Body of pancreas (tissue), 4 donors: Measurements from ENCODE around the gene ZNF747. TPM values are rescaled to one million over a fixed set of nuclear protein-coding genes. Genes with fewer than 3 reads are reported as not detected.

Source experiments
- ATAC-seq: fragments of 150-250 bp; one replicate; pipeline ENCODE4 v1.9.1; 2016
- DNase-seq, 4 donors: peaks; one replicate each; pipeline ENCODE4 v3.0.0-alpha.2; 2019
- H3K27ac ChIP-seq, 4 donors: fragments of 200-600 bp; sonication (generic); 1 replicate in 3 of 4; 2 replicates in 1 of 4; pipeline versions ENCODE4 v1.5.1 to v1.6.1; 2016 to 2019; ENCODE audit warnings: mild to moderate bottlenecking in 1 of 4, mixed read lengths in 1 of 4, moderate library complexity in 1 of 4
- H3K27me3 ChIP-seq, 2 donors: fragments of 200-600 bp; sonication (generic); one replicate each; pipeline ENCODE4 v1.6.0; 2016; ENCODE audit warnings: mild to moderate bottlenecking in 1 of 2
- H3K36me3 ChIP-seq, 2 donors: fragments of 200-600 bp; sonication (generic); replicated peaks in 1 of 2; 2 replicates each; pipeline ENCODE4 v1.5.1; 2016; ENCODE audit warnings: low read depth in 2 of 2; ENCODE audit not compliant: insufficient read depth in 1 of 2
- H3K4me1 ChIP-seq: fragments of 200-600 bp; sonication (generic); one replicate; pipeline ENCODE4 v1.6.0; 2016
- H3K4me3 ChIP-seq, 2 donors: fragments of 200-600 bp; sonication (generic); 1 replicate in 1 of 2; 2 replicates in 1 of 2; pipeline ENCODE4 v1.5.1; 2016 to 2019
- H3K9me3 ChIP-seq, 3 donors: fragments of 200-600 bp; sonication (generic); 1 replicate in 2 of 3; 2 replicates in 1 of 3; pipeline ENCODE4 v1.5.1; 2016
- POLR2A ChIP-seq, 3 donors: fragments of 450-650 bp; IDR thresholded peaks; one replicate each; pipeline ENCODE4 v1.6.1; 2016; ENCODE audit warnings: antibody characterized with exemption in 3 of 3, mild to moderate bottlenecking in 2 of 3
- WGBS, 2 donors: methylation state at CpG; one replicate each; pipeline ENCODE4 v1.1.5; 2017; 5-methylcytosine and 5-hydroxymethylcytosine counted together
- intact Hi-C: fragments of 100-400 bp; cut with DNase I; formaldehyde crosslinking; loops from one replicate; pipeline ENCODE4 v1.15.1; 2023
- total RNA-seq, 2 donors: library from RNA; depleted of rRNA; stranded (reverse); fragments of >200 nt; gene quantifications; one replicate each; pipeline ENCODE4 v1.1.0, GENCODE V29; 2016
- TF ChIP-seq, protein P1 (sequence below), 7 experiments: fragments of 450-650 bp in 4 of 7; fragments of 200-600 bp in 3 of 7; sonication (generic) in 3 of 7; IDR thresholded peaks; one replicate each; pipeline ENCODE4 v1.5.1; 2016 to 2019; ENCODE audit warnings: antibody characterized with exemption in 7 of 7

Gene ZNF747
- total RNA-seq, 2 donors from 2014 or later, result 10.2 to 11.4 TPM

DNA sequence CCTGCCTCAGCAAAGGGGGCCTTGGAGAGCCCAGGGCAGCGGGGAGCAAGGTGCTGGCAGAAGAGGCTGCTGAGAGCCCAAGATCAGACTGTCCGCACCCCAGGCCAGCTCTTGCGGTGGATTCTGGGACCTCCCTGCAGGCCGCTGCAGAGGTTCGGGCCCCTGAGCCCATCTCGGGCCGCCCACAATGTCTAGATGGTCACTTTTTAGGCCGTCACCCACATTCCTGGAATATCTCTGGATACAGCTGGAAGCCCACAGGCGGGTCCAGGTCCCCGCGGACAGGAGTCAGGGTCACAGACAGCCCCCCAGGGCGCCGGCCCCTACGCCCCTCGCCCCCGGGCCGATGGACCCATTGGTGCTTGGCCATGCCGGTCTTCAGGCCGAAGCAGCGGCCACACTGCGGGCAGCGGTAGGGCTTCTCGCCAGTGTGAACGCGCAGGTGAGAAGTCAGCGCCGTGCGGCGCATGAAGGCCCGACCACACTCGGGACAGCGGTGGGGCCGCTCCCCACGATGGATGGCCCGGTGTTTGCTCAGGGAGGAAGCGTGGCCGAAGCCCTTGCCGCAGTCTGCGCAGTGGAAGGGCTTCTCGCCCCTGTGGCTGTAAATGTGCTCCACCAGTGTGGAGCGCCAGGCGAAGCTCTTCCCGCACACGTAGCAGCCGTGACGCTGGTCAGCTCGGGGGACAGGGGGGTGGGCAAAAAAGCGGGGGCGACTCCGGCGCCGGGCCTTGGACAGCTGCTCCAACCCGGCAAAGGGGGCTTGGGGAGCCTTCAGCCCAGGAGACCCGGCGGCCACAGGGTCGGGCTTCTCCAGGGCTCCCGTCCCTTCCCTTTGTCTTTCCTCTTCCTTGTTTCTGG lies 2.1 kb downstream of the ZNF747 start:
- TF ChIP-seq, protein P1, sequence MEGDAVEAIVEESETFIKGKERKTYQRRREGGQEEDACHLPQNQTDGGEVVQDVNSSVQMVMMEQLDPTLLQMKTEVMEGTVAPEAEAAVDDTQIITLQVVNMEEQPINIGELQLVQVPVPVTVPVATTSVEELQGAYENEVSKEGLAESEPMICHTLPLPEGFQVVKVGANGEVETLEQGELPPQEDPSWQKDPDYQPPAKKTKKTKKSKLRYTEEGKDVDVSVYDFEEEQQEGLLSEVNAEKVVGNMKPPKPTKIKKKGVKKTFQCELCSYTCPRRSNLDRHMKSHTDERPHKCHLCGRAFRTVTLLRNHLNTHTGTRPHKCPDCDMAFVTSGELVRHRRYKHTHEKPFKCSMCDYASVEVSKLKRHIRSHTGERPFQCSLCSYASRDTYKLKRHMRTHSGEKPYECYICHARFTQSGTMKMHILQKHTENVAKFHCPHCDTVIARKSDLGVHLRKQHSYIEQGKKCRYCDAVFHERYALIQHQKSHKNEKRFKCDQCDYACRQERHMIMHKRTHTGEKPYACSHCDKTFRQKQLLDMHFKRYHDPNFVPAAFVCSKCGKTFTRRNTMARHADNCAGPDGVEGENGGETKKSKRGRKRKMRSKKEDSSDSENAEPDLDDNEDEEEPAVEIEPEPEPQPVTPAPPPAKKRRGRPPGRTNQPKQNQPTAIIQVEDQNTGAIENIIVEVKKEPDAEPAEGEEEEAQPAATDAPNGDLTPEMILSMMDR (IDR thresholded peaks at IDR 0.05), result no peak
- TF ChIP-seq POLR2A (IDR thresholded peaks at IDR 0.05), result no peak
- Histone ChIP-seq H3K27me3 (no peaks in the 10 kb centered on the region), H3K4me1 (peaks cover 45% of the 10 kb centered on the region), H3K27ac (peak overlapping the region in 1 of 4 donors; percentile 97), H3K4me3 (no peak overlapping the region), H3K9me3 (no peaks in the 10 kb centered on the region), H3K36me3 (peaks cover 0 to 2% of the 10 kb centered on the region in 2 donors)
- ATAC-seq (no peak), DNase-seq (no peak)
- intact Hi-C loops, result no loop called here
- 93 to 100% methylated on average over 2 to 38 of the region's 57 CpGs for WGBS, 2 donors

DNA sequence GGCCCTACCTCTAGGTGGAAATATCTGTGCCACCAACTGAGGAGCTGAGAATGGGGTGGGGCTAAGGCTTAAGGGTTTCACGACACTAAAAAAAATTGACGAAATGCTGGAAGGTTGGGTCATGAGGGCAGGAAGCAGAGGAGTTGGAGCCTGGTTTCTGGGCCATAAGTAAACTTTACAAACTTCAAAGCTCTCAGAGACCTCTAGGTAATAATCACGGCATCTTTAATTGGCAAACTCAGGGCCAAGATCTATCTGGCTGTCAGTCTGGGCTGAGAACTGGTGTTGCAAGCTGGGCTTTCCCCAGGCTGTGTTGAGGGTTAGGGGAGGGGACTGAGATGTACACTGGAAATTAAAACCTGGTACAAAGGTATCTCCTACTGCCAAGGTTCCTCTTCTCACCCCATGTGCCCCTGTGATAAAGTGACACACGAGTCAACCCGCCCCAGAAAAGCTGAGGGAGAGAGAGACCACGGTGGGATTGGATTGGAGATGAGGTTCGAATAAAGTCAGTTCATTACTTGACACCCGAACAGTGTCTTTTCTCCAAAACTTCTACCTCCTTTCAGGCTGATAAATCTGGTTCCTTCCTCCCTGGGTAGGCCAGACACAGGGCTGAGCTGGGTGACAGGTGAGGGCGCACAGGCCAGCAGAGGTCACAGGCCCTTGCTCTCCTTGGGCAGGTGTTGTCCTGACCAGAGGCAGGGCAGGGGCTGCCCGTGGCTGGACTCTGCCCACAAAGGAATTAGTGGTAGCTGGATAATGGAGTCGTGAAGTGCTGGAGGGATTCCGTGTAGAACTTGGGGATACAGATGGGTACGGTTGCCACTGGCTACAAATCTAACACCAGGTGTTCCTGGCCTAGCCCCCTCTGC lies 4.3 kb downstream of the ZNF747 start:
- TF ChIP-seq, protein P1 (IDR thresholded peaks at IDR 0.05), result no peak
- TF ChIP-seq POLR2A (IDR thresholded peaks at IDR 0.05), result no peak
- H3K27me3 ChIP-seq, result no peaks in the 10 kb centered on the region
- 80% methylated on average over 12 to 13 of the region's 13 CpGs for WGBS, 2 donors
- DNase-seq, result no peak
- H3K4me3 ChIP-seq, result no peak overlapping the region
- H3K4me1 ChIP-seq, result peaks cover 38% of the 10 kb centered on the region
- H3K36me3 ChIP-seq, result peaks cover 0 to 2% of the 10 kb centered on the region in 2 donors
- intact Hi-C loops, result no loop called here
- H3K9me3 ChIP-seq, result no peaks in the 10 kb centered on the region
- H3K27ac ChIP-seq, result no peak overlapping the region
- no peak for ATAC-seq

DNA sequence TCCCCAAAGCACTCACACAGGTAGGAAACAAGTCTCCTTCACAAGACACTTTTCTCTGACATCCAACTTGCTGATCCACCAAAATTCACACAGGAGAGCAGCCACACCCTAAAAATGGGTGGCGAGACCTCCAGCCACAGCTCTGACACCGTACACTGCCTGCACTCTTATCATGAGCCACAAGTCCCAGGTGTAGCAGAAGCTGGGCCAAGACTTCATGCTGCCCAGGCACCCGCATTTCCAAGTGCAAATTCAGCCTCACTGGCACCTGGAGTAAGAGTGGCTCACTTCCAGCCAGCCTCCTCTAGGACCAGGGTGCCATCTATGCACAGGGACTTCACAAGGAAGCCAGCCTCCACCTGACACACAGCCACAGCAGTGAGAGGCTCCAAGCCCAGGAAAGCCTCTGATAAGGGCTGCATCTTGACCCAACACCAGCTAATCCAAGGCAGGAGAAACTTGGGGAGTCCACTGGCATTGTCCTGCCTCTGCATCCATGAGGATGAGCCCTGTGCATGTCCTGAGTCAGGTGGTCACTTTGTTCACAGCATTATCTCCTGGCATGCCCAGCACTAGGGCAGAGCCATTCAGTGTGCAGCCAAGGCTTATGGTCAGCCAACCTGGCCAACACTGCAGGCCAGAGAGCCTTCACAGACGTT lies 5.7 kb downstream of the ZNF747 start:
- no peaks in the 10 kb centered on the region for H3K9me3 ChIP-seq
- peaks cover 45% of the 10 kb centered on the region for H3K4me1 ChIP-seq
- WGBS, 2 donors, result 44 to 45% methylated on average over 4 of the region's 4 CpGs
- peak overlapping the region in 2 of 4 donors; percentile 100 for H3K27ac ChIP-seq
- H3K36me3 ChIP-seq, result peaks cover 0 to 2% of the 10 kb centered on the region in 2 donors
- TF ChIP-seq POLR2A (IDR thresholded peaks at IDR 0.05), result no peak
- TF ChIP-seq, protein P1 (IDR thresholded peaks at IDR 0.05), result no peak
- no peak overlapping the region for H3K4me3 ChIP-seq
- ATAC-seq, result no peak
- no peaks in the 10 kb centered on the region for H3K27me3 ChIP-seq
- intact Hi-C loops, result no loop called here
- DNase-seq, result no peak

DNA sequence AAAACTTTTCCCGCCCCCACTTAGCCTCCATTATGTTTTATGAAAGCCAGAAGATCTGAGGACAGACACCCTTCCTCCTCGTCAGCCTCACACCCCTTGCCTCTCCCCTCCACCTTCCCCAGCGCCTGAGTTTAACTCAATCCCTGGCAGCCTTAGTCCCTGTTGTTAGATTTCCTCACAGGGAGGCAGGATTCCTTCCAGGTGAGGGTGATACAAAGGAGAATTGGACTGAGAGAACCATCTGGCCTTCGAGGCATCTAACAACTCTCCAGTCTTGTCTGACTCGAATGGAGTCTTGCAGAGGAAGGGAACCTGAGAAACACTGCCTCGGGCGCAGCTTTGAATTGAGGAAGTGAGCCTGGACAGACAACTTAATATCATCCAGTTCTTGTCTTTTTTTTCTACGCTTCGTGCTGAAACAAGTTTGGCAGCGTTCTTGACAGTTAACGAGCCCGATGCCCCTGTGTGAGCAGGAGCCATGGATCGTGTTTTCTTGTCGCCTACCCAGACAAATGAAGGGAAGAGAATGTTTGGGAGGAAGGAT lies 7.0 kb downstream of the ZNF747 start:
- Histone ChIP-seq H3K9me3 (no peaks in the 10 kb centered on the region), H3K27ac (peak overlapping the region; percentile 95 to 100 (median 100)), H3K4me3 (no peak overlapping the region), H3K36me3 (peaks cover 0 to 2% of the 10 kb centered on the region in 2 donors), H3K27me3 (no peaks in the 10 kb centered on the region), H3K4me1 (peaks cover 37% of the 10 kb centered on the region)
- WGBS, 2 donors, result 7 to 10% methylated on average over 14 of the region's 14 CpGs
- no peak for TF ChIP-seq POLR2A (IDR thresholded peaks at IDR 0.05)
- TF ChIP-seq, protein P1 (IDR thresholded peaks at IDR 0.05), result no peak
- DNase-seq, result peak in 2 of 4 donors; percentile 22 to 46
- ATAC-seq, result no peak
- intact Hi-C loops, result no loop called here
